MCF 10A (cell line): ENCODE measurements around the gene SORBS1. TPM values are rescaled to one million over a fixed set of nuclear protein-coding genes. Genes with fewer than 3 reads are reported as not detected.

ENCODE experiments used
- BruUV-seq: library from RNA; stranded (reverse); fragments of 400-500 nt; replicated peaks from 2 replicates; lab custom pipeline; 2021; lab: Mats Ljungman, UMichigan
- CTCF ChIA-PET: fragments of 300-600 bp; sonication (Branson Sonifier 250); formaldehyde crosslinking; extraction: SDS; loops from one replicate; lab custom pipeline; 2021; ENCODE audit warnings: antibody characterized with exemption, inconsistent platforms; lab: Yijun Ruan, JAX
- POLR2A ChIA-PET: fragments of 300-600, 350-650 bp; sonication (Branson Sonifier 250); formaldehyde crosslinking; extraction: SDS; loops from one replicate; lab custom pipeline; 2020; ENCODE audit warnings: antibody characterized with exemption, inconsistent platforms; lab: Yijun Ruan, JAX
- DNase-seq: peaks from one replicate; pipeline ENCODE4 v3.0.0-alpha.2; 2018; ENCODE audit not compliant: unreplicated experiment
- H3K27ac Mint-ChIP-seq: one replicate; pipeline ENCODE4 v1.8.0; 2022; ENCODE audit warnings: mild to moderate bottlenecking, low read depth, mixed read lengths; ENCODE audit not compliant: unreplicated experiment
- H3K27me3 Mint-ChIP-seq: one replicate; pipeline ENCODE4 v1.8.0; 2022; ENCODE audit warnings: mixed read lengths; ENCODE audit not compliant: insufficient read depth, unreplicated experiment
- H3K36me3 Mint-ChIP-seq: one replicate; pipeline ENCODE4 v1.8.0; 2022; ENCODE audit warnings: mild to moderate bottlenecking, moderate library complexity, mixed read lengths; ENCODE audit not compliant: insufficient read depth, unreplicated experiment
- H3K4me1 Mint-ChIP-seq: one replicate; pipeline ENCODE4 v1.8.0; 2022; ENCODE audit warnings: mixed read lengths; ENCODE audit not compliant: insufficient read depth, unreplicated experiment
- H3K4me3 Mint-ChIP-seq: one replicate; pipeline ENCODE4 v1.8.0; 2022; ENCODE audit warnings: mild to moderate bottlenecking, moderate library complexity, mixed read lengths; ENCODE audit not compliant: unreplicated experiment
- H3K9me3 Mint-ChIP-seq: one replicate; pipeline ENCODE4 v1.8.0; 2022; ENCODE audit warnings: mixed read lengths; ENCODE audit not compliant: unreplicated experiment
- intact Hi-C: fragments of 100-400 bp; cut with micrococcal nuclease; formaldehyde crosslinking; loops from 2 replicates; pipeline ENCODE4 v1.14.1; 2022
- total RNA-seq: library from RNA; stranded (reverse); gene quantifications from 2 replicates; pipeline ENCODE4 v1.2.3, GENCODE V29; 2022
- TF ChIP-seq, protein P1 (sequence below): fragments of 200-600 bp; IDR thresholded peaks from one replicate; pipeline ENCODE4 v1.8.0; 2022; ENCODE audit warnings: antibody characterized with exemption, mild to moderate bottlenecking; ENCODE audit not compliant: unreplicated experiment

Gene SORBS1
- total RNA-seq, 1 experiment from 2014 or later = 1.0 TPM

DNA sequence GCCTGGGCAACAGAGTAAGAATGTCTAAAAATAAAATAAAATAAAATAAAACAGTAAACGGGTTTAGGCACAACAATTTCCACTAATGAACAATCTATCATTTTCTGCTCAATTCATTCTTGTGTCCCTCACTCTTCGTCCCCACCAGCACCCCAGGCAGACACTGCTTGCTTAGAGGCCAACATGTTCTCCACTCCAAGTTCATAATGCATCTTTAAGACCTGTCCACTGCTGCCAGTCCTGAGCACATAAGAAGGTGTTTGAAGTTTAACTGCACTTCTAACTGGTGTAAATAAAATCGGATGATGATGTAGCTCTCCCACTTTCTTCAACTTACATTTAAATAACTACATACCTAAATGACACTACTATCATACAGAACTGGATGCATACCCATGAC is 283.6 kb downstream of the SORBS1 start:
- Mint-ChIP-seq H3K4me1 (peaks cover 54% of the 10 kb centered on the region), H3K27me3 (no peaks in the 10 kb centered on the region), H3K27ac (no peak overlapping the region), H3K36me3 (no peaks in the 10 kb centered on the region), H3K4me3 (no peak overlapping the region), H3K9me3 (no peaks in the 10 kb centered on the region)
- intact Hi-C loops = no loop called here
- ChIA-PET CTCF (interaction anchor here (0.7 to 3.1 kb wide), 6 partner anchors 11 to 112 kb away, joined by 3 to 31 read pairs (median 3); no protein-coding TSS in a partner anchor), POLR2A (interaction anchor here (1.1 to 4.8 kb wide), 3 partner anchors 11 to 17 kb away, joined by 4 to 49 read pairs (median 19); no protein-coding TSS in a partner anchor)
- BruUV-seq = no TSS peak
- no peak for DNase-seq
- TF ChIP-seq, protein P1, sequence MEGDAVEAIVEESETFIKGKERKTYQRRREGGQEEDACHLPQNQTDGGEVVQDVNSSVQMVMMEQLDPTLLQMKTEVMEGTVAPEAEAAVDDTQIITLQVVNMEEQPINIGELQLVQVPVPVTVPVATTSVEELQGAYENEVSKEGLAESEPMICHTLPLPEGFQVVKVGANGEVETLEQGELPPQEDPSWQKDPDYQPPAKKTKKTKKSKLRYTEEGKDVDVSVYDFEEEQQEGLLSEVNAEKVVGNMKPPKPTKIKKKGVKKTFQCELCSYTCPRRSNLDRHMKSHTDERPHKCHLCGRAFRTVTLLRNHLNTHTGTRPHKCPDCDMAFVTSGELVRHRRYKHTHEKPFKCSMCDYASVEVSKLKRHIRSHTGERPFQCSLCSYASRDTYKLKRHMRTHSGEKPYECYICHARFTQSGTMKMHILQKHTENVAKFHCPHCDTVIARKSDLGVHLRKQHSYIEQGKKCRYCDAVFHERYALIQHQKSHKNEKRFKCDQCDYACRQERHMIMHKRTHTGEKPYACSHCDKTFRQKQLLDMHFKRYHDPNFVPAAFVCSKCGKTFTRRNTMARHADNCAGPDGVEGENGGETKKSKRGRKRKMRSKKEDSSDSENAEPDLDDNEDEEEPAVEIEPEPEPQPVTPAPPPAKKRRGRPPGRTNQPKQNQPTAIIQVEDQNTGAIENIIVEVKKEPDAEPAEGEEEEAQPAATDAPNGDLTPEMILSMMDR = no peak

DNA sequence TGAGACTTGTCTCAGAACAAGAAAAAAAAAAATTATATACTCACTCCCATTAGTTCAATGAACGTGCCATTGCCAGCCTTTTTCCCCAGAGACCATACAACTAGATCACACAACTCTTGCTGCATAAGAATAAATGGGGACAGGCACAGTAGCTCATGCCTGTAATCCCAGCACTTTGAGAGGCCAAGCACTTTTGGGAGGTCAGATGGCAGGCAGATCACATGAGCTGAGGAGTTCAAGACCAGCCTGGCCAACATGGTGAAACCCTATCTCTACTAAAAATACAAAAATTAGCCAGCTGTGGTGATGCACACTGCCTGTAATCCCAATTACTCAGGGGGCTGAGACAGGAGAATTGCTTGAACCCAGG is 284.0 kb downstream of the SORBS1 start:
- TF ChIP-seq, protein P1 = no peak
- no peaks in the 10 kb centered on the region for H3K9me3 Mint-ChIP-seq
- DNase-seq = no peak
- no peaks in the 10 kb centered on the region for H3K27me3 Mint-ChIP-seq
- no TSS peak for BruUV-seq
- no peak overlapping the region for H3K4me3 Mint-ChIP-seq
- no peak overlapping the region for H3K27ac Mint-ChIP-seq
- ChIA-PET CTCF (interaction anchor here (0.6 to 3.1 kb wide), 6 partner anchors 12 to 112 kb away, joined by 3 to 31 read pairs (median 4); partner anchors contain the start of gene PDLIM1), POLR2A (interaction anchor here (0.6 to 4.8 kb wide), 4 partner anchors 9 to 17 kb away, joined by 3 to 49 read pairs (median 6); no protein-coding TSS in a partner anchor)
- intact Hi-C loops = no loop called here
- H3K4me1 Mint-ChIP-seq = peaks cover 54% of the 10 kb centered on the region
- no peaks in the 10 kb centered on the region for H3K36me3 Mint-ChIP-seq

DNA sequence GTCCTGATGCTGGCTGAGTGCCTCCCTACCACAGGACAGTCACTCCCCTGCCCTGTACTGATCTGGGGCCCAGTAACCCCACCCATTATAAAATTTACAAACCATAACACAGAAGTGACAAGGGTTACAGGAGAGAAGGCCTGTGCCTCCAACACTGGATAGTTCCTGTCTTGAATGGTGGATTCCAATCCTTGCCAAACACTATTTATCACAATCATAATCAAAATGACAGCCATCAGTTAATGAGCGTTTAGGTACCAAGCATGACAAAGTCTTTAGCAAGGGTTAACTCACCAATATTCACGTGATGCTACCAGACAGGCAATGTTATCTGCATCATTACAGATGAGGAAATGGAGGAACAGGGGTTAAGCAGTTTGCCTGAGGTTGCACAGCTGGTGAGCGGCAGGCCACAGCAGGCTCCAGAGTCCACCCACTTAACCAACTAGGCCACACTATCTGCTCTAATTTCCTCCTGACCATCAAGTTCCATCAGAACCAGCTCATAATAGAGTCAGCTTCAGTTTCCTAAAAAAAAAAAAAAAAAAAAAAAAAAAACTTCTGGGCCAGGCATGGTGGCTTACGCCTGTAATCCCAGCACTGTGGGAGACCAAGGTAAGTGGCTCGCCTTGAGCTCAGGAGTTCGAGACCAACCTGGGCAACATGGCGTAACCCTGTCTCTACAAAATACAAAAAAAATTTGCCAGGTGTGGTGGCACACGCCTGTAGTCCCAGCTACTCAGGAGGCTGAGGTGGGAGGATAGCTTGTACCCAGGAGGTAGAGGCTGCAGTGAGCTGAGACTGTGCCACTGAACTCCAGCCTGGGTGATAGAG is 284.6 kb downstream of the SORBS1 start:
- intact Hi-C loops = no loop called here
- DNase-seq = no peak
- Mint-ChIP-seq H3K4me1 (peaks cover 49% of the 10 kb centered on the region), H3K27ac (peak overlapping the region; percentile 76), H3K27me3 (no peaks in the 10 kb centered on the region), H3K4me3 (no peak overlapping the region), H3K36me3 (no peaks in the 10 kb centered on the region), H3K9me3 (no peaks in the 10 kb centered on the region)
- TF ChIP-seq, protein P1 = no peak
- BruUV-seq = no TSS peak
- ChIA-PET CTCF (interaction anchor here (0.6 to 3.1 kb wide), 8 partner anchors 9 to 113 kb away, joined by 3 to 31 read pairs (median 6); partner anchors contain the start of gene PDLIM1), POLR2A (interaction anchor here (0.6 to 4.8 kb wide), 5 partner anchors 9 to 15 kb away, joined by 3 to 49 read pairs (median 8); partner anchors contain the start of gene PDLIM1)

DNA sequence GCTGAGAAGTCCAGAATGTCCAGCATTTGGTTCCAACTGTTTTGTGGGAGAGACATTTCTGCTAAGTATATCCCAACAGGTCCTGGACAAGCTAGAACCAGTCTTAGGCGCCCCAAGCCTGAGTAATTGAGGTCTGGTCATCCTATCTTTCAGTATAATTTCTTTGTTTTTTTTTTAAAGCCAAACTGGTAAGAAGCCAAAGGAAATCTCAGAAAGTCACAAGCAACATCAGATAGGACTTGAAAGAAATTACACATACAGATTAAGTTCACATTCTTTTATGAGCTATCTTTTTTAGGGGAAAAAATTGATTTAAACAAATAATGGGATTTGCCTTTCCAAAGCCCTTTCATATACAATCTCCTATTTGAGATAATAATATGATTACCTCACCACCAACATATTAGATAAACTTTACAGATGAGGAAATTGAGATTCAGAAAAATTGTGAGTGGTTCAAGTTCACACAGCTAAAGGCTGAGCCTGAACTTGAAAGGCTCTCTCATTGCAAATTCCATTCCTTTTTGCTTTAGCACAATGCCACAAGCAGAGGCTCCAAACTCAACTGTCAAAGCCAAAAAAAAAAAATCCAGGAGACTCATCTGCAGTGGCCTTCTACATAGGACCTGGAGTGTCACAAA is 285.3 kb downstream of the SORBS1 start:
- TF ChIP-seq, protein P1 = no peak
- H3K4me1 Mint-ChIP-seq = peaks cover 48% of the 10 kb centered on the region
- intact Hi-C loops = no loop called here
- H3K27ac Mint-ChIP-seq = peak overlapping the region; percentile 76
- no TSS peak for BruUV-seq
- peak; percentile 73 for DNase-seq
- ChIA-PET CTCF (interaction anchor here (0.6 to 3.4 kb wide), 7 partner anchors 7 to 100 kb away, joined by 3 to 23 read pairs (median 4); no protein-coding TSS in a partner anchor), POLR2A (interaction anchor here (0.7 to 4.8 kb wide), 8 partner anchors 8 to 68 kb away, joined by 3 to 49 read pairs (median 6); partner anchors contain the start of gene PDLIM1)
- no peaks in the 10 kb centered on the region for H3K9me3 Mint-ChIP-seq
- H3K36me3 Mint-ChIP-seq = peaks cover 3% of the 10 kb centered on the region
- no peaks in the 10 kb centered on the region for H3K27me3 Mint-ChIP-seq
- peak overlapping the region; percentile 25 for H3K4me3 Mint-ChIP-seq
